Globus pallidus (tissue), 1 donor: ENCODE data around the gene TADA2B.
"Not testable (repeated sequence)": the region's sequence is repeated elsewhere in the genome, so short reads cannot be mapped to it uniquely, and the experiment has no call there.

Experiments used
- DNase-seq: peaks from one replicate; pipeline ENCODE4 v3.0.0-alpha.2; 2015; ENCODE audit warnings: low spot score

Gene TADA2B

DNA sequence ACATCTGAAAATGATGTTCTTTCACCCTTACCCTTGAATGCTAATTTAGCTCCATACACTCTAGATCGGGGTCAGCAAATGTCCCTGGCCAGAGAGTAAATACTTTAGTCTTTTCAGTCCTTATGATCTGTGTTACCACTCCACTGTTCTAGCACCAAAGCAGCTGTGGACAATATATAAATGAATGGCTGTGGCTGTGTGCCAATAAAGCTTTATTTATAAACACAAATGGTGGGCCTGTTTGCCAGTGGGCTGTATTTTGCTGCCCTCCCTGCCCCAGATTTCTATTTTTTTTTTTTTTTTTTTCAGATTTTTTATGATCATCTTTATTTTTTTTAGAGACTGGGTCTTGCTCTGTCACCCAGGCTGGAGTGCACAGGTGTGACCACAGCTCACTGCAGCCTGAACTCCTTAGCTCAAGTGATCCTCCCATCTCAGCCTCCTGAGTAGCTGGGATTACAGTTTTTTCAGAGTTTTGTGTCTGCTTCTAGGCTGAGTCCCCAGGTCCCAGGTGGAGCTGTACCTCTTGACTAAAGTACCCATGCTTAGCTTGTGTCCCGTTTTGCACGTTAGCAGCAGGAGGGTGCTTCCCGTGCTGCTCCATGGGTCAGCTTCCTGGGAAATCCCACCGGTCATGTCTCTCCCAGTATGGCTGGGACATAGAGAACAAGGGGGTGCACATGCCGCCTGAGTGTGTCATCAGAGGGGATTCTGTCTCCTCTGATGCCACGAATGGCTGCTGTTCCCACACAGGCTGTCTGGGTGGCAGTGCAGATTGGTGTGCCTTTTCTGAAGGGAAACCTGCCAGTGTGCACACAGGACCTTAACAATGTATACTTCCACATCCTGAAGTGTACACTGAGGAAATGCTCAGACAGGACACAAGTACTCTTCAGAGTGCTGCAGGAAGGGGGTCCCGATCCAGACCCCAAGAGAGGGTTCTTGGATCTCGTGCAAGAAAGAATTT, 40.7 kb downstream of the TADA2B start:
- DNase-seq = no peak

DNA sequence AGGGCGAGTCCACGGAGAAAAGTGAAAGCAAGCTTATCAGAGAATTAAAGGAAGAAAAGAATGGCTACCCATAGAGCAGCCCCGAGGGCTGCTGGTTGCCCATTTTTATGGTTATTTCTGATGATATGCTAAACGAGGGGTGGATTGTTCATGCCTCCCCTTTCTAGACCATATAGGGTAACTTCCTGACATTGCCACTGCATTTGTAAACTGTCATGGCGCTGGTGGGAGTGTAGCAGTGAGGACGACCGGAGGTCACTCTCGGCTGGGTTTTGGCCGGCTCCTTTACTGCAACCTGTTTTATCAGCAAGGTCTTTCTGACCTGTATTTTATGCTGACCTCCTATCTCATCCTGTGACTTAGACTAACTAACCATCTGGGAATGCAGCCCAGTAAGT, 41.4 kb downstream of the TADA2B start:
- not testable (repeated sequence) for DNase-seq

DNA sequence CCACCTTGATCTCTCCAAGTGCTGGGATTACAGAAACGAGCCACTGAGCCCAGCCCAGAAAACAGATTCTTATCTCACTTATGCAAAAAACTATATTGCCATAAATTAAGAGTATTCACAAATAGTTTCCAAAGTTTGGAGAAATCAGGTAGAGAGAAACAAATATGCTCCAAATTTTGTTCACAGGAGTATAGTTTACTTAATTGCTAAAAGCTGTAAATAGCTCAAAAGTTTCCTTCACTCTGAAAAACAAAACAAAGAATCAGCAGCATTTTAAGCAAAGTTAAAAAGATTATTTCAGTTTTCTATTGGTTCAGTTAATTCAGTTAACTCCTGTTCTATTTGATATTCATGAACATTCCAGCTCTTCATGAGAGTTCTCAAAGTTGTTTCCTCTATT, 43.2 kb downstream of the TADA2B start:
- DNase-seq = no peak

DNA sequence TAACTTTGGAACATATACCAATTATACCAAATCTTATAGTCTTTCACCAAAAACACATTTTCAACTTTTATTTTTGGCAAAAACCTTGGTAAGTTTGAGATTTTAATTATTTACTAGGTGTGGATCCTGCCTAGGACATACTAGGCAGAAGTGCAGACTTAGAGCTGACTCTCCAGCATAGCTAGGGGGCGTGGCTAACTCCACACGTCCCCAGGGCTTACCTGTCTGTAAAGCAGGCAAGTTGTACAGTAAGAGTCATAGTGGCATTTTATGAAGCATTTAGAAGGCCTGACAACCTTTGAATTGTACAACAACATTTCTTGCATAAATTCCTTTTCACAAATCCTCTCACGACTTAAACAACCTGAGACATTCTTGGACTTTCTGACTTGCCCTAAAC, 43.9 kb downstream of the TADA2B start:
- no peak for DNase-seq

DNA sequence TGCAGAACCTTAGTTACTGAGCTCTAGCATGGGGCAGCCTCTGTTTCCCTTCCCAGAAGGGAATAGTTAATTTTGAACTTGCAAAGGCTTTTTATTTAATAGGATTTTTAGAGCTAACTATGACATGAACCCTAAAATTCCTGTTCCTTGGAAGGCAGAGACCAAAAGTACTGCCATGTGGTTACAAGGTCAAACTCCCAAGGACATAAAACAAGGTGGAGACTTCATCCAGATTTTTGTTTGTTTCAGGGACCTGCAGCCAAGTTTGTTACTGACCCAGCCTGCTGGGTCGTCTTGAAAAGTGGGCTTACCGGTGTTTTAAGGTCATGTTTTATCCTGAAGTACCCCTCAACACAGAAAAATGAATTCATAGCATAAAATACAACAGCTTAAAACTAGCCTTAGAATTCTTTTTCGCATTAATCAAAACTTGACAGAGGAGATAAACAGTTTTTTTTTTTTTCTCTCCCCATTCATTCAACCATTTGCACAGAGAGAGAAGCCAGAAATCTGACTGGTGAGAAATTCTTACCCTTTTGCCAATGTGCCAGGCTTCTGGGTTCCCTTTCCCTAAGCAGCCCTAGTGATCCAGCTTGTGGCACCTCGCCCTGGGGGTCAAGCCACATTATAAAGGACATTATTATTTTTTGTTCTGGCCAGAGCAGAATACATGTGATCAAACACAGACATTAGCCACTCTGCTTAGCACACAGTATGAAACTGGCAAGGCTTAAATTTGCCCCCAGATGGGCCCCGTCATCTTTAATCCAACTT, 46.2 kb downstream of the TADA2B start:
- DNase-seq = no peak

DNA sequence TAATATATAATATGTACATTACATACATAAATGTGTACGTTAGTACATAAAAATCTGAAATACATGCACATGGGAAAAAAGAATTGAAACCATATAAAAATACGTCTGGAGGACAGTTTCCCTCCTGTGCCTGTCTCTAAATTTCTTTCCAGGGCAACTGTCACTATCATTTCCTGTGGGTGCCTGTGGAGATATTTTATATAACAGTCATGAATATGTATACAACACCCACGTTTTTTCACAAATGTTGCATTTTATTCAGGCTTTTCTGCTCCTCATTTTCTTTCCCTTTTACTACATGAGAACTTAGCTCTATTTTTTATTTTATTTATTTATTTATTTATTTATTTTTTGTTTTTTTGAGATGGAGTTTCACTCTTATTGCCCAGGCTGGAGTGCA, 48.9 kb downstream of the TADA2B start:
- DNase-seq = no peak

DNA sequence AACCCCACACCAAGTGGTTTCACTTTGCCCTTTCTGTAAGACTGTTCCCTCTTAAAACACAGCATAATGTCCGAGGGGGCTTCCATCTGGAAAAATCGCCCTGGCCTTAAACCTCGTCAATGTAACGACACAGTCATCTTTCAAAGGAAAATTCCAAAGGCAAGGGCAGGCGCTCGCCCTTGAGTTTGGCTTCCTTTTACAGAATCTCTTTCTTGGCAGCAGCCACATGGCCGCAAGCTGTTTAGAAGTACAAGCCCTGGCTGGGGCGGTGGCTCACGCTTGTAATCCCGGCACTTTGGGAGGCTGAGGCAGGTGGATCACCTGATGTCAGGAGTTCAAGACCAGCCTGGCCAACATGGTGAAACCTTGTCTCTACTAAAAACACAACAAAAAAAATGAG, 51.7 kb downstream of the TADA2B start:
- DNase-seq = no peak

DNA sequence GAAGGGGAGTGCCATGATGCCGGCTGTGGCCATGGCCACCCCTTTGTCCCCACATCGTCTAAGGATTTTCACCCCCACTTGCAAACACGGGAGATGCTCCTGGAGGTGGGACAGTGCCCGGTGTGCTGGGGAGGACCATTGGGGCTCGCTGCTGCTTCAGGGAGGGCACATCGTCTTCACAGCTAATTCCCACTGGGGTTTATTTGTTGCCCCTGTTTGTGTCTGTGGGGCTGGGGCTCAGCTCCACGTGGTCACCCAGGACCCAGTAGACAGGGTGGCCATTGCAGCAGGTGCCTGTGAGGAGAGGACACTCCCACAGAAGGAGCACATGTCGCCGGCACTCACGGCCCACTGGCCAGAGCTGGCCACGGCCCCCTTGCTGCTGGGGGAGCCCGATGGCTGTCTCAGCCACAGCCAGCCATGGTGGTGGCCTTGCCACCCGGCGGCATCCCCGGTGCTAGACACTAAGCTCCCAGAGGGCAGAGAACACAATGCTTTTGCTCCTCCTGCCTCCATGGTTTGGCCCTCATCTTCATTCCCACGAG, 52.5 kb downstream of the TADA2B start:
- no peak for DNase-seq

DNA sequence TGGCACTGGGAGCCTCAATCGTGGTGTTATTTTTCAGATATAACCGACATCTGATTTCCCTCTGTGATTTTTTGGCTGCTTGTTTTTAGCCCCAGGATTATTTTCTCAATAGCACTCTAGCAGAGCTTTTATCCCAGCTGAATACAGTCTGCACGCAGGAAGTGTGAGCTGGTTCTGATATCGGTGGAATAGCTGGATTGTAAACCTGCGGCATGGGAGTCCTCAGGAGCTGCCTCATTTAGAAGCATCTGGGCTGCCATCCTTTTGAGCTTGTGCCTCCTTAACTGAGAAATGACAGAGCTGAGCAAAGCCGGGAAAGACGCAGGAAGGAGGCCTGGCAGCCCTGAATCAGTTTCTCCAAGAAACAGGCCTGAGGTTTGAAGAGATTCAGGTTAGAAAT, 53.1 kb downstream of the TADA2B start:
- no peak for DNase-seq

DNA sequence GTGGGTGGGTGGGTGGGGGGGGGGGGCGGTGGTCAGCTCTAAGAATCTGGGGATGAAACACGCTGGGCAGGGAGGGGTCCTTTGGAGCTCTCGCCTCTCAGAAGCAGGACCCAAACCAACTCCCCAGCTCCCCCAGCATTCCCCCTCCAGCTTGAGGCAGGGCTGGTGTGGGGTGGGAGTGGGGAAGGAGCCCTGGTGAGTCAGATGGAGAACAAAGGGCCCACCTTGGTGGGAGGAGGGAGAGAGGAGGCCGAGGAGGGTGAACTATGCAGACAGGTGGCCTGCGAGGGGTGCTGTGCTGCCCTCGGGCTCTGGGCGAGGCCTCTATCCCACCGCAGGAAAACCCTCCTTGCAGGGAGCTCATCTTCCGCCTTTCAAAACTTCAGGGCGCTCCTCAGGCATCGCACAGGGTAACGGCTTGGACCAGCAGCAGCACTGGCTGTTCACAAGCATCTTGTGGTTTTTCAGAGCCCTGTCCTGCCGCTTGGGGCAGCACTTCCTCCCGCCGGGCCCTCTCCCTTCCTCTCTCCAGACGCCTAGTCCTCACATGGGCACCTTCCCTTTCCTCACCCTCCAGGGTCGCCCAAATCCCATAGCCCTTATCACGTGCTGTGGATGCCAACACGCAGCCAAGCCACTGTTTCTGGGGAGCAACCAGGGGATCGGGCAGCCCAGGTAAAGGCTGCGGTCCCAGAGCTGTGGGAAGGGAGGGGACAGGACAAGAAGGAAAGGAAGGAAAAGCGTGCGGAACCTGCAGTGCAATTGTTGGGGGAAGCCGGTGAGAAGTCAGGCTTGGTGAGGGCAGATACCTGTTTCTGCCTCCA, 58.7 kb downstream of the TADA2B start:
- DNase-seq = peak; percentile 88

DNA sequence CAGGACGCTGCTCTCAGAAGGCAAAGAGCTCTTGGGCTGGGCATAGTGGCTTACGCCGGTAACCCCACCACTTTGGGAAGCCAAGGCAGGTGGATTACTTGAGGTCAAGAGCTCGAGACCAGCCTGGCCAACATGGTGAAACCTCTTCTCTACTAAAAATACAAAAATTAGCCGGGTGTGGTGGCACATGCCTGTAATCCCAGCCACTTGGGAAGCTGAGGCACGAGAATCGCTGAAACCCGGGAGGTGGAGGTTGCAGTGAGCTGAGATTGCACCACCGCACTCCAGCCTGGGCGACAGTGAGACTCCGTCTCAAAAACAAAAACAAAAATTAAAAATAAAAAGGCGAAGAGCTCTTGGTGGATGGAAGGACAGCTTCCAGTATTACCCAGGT, 59.3 kb downstream of the TADA2B start:
- DNase-seq = not testable (repeated sequence)

DNA sequence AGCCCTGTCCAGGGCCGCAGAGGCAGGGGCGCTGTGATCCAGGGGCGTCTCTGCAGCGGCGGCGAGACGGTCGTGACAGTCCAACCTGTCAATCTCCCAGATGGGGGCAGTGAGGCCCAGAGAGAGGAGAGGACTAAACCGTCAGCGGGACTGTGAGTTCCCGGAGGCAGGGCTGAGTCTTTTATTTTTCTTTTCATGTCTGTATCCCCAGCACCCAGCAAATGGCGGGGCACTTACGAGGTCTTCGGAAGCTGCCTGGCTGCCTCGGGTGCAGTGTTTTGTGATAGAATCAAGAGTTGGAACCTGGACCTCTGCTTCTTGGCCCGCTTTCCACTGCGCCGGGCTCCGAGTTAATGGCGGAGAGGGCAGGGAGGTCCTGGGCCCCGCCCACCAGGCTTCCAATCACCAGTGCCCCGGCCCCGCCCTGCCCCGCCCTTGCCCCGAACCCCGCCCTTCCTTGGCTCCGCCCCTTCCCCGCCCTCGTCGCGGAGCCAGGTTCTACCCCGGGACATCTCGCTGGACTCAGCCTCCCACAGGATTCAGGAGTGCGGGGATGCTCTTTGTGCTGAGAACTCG, 59.9 kb downstream of the TADA2B start:
- DNase-seq = peak; percentile 93

DNA sequence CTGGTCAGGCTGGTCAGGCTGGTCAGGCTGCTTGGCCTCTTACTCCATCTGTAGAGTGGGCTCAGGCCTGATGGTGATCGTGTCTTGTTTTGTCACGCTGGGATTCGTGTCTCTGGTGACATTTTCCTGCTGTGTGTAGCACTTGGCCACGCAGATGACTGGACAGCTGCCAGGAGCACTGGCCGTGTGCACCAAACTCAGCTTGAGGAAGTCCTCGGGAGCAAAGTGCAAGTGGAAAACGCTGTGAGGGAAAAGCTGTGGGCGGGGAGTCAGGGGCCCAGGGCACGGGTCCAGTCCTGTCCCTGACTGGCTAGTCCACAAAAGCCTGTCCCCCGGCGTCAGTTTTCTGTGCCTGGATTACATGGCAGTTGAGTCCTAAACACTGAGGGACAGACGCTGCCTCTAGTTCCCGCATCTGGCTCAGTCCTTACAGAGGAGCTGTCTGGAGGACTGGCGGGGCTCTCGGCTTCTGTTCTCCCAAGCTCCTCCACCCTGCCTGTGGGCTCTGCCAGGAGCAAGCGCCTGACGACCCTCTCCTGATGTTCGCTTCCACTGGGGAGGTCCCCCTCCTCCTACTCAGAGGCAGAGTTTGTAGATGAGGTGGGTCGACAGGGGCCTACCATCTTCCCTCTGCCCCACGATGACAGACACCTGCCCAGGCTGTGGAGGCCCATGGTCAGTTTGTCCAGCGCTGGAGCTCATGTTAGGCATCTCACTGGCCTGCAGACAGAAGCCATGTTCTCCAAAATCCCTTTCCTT, 60.6 kb downstream of the TADA2B start:
- no peak for DNase-seq

DNA sequence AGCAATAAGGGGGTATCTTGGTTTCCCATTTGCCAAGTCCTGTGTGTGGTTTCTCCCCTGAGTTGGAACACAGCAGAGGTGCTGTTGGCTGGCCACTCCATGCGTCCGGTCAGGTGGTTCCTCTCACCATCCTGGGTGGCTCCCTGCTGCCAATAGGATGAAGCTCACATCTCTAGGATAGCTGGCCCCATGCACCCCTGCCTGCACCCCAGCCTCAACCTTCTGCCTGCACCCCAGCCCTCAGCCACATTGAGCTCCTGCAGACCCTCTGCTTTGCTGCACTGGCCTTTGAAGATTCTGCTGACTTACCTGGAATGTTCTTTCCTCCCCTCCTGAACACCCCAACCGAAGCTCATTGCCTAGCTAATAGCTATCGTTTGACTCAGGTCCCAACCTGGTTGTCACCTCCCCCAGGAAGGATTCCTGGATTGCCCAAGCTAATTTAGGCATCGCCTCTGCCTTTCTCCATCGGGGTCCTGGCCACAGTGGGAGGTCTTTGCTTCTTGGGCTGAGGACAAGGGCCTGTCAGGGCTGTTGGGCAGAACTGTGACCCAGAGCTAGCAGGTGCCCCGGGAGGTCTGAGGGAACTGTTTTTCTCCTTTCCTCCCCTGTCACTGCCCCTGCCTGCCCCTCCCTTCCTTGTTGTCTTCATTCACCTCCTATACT, 61.3 kb downstream of the TADA2B start:
- no peak for DNase-seq

DNA sequence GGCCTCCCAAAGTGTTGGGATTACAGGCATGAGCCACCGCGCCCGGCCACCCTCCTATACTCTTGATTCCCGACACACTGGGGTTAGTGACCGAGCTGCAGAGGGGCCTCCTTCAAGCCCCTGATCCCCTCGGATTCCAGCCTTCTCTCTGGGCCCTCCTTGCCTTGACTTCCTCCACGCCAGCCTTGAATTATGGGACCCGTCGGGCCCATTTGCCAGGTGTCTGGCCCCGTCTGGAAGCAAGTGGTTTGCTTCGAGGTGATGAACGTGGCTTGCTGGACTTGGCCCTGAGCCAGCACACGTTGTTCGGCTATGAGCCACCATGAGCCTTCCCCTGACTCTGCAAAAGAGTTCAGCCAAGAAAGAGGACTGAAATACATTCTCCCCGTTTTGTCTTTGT, 62.1 kb downstream of the TADA2B start:
- DNase-seq = no peak

DNA sequence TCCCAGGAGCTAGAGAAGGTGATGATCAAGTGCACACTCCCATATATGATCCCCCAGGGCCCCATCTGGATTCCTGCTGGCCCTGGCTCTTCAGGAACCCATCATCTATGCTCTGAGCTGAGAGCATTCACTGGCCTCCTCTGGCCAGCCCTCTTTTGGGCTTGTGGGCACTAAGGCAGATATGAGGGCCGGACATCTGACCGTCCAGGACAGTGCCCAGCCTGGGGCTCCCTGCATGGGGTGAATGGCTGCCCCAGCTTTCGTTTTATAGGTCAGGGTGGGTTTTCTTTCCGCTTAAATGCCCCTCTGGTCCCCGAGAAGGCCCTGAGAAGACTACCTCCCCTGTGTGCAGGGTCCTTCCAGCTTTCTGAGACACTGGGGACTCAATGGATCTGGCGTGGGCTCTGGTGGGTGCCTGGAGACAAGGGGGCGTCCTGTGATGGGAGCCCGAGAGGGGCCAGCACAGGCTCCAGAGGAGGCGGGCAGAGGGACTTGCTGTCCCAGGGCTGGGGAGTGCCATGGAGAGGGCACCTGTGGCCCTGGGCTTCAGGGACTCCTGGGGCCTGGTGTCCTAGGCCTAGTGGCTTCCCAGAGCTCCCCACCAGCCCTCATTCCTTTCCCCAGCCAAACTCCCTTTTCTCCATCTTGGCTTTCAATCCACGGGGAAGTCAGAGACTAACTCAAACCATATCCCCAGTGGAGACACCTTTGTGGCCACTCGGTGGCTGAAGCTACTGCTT, 64.2 kb downstream of the TADA2B start:
- no peak for DNase-seq
